DMS53 (cell line): ENCODE data around the gene HOTAIR.

ENCODE experiments used
- DNase-seq: peaks from one replicate; lab custom pipeline; 2025; lab: John Stamatoyannopoulos, UW

HOTAIR gene

DNA sequence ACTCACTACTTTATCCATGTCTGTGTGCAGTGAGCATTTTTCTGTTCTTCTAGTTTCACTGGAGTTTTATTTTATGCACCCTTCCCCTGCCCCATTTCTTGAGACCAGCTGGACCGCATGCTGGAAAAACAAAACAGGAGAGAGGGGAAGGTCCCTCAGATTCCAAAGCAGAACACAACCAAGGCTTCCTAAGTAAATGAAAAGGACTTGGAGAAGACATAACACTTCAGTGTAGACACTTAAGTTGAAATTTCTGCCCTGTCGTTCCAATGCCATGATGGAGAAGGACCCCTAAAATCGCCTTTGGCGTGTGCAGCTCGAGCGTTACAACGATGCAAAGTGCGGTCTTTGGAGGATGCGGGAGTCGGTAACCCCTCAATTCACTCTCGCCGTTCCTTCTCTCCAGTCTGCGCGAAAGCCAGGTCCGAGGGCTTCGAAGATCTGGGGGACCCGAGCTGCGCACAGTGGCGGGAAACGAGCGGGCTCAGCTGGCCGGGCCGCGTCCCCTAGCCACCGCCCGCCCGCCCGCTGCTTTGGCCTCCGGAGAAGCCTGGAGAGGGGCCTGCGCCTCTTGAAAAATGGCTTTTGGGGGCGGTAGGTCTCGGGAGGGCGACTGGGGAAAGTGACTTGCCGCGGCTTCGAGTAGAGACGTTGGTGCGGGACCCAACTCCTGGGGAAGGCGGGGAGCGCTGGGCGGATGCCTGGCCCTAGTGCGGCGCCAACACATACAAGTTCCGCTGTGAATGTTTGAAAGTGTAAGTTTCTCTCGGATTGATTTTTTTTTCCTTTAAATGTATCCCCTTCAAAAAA lies 47.3 kb downstream of the HOTAIR start:
- DNase-seq = no peak

DNA sequence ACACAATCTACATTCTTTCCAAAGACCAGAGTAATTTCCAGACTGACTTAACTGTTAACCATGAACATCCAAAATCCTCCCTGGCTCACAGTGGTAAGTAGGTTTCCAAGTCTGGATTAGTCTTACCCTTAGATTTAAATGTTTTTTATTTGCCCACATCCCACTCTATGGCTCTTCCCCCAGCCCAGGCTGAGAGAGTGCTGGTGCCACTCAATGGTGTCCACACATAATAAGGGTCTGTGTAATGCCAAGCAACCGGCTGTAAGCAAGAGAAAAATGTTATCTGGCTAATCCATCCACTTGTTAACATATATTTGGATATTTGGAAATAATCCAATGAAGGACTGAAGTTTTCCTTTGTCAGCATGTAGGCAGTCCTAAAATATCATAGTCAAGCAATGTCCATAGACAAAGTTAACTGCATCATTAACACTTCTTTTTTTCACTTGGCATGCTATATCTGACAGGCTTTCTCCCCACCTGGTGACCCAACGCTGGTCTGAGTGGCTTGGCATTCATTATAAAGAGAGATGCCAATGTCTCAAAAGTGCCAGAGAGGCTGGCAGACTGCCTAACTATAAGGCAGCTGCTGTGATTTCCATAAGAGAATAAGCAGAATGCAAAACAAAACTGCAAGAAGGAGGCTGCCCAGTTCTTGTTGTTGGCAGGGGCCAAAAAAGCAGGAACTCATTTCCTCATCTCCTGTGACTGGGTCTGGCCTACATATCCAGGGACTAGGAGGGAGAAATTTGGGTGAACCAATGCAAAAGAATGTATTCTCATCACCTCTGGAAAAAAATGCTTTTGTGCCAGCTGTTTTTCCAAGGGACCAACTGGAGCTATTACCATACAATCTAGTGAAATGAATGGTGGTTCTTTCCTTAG lies 50.0 kb downstream of the HOTAIR start:
- DNase-seq = no peak

DNA sequence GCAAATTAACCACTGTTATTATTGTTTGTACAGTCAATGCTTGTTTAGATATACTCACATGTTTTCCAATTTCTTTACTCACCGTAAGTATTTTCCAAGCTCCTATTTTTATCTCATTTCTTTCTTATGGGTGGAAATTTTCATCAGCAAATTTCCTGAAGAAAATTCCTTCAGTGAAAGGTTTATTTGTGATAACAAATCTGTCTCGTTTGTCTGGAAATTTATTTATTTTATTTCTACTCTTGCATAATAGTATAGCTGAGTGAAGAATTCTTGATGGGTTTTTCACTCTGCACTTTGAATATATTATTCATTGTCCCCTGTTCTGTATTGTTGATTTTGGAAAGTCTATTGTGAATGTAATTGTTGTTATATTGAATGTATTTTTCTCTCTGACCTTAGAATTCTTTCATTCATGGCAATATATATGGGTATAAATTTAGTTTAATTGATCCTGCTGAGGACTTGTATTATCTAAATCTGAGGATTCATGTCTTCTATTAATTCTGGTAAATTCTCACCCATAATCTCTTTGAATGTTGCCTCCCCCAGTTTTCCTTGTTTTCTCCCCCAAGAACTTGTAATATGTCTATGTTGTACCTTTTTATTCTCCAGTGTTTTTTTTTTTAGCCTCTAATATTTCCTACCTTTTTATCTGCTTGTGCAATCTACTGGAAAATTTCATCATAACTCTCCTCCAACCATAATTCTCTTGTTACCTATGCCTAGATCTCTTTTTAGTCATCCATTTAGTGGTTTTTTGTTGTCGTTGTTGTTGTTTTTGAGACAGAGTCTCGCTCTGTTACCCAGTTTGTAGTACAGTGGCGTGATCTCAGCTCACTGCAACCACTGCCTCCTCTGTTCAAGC lies 57.7 kb downstream of the HOTAIR start:
- no peak for DNase-seq
